GM18907 (cell line): ENCODE measurements around the gene CRYBG2.
"Not testable (repeated sequence)": the region's sequence is repeated elsewhere in the genome, so short reads cannot be mapped to it uniquely, and the experiment has no call there.

ENCODE experiments used
- ATAC-seq: cut with Tn5 transposase; IDR thresholded peaks from one replicate; pipeline ENCODE4 v1.9.1; 2021; ENCODE audit warnings: mild to moderate bottlenecking, moderate library complexity; ENCODE audit not compliant: unreplicated experiment

The CRYBG2 gene, protein sequence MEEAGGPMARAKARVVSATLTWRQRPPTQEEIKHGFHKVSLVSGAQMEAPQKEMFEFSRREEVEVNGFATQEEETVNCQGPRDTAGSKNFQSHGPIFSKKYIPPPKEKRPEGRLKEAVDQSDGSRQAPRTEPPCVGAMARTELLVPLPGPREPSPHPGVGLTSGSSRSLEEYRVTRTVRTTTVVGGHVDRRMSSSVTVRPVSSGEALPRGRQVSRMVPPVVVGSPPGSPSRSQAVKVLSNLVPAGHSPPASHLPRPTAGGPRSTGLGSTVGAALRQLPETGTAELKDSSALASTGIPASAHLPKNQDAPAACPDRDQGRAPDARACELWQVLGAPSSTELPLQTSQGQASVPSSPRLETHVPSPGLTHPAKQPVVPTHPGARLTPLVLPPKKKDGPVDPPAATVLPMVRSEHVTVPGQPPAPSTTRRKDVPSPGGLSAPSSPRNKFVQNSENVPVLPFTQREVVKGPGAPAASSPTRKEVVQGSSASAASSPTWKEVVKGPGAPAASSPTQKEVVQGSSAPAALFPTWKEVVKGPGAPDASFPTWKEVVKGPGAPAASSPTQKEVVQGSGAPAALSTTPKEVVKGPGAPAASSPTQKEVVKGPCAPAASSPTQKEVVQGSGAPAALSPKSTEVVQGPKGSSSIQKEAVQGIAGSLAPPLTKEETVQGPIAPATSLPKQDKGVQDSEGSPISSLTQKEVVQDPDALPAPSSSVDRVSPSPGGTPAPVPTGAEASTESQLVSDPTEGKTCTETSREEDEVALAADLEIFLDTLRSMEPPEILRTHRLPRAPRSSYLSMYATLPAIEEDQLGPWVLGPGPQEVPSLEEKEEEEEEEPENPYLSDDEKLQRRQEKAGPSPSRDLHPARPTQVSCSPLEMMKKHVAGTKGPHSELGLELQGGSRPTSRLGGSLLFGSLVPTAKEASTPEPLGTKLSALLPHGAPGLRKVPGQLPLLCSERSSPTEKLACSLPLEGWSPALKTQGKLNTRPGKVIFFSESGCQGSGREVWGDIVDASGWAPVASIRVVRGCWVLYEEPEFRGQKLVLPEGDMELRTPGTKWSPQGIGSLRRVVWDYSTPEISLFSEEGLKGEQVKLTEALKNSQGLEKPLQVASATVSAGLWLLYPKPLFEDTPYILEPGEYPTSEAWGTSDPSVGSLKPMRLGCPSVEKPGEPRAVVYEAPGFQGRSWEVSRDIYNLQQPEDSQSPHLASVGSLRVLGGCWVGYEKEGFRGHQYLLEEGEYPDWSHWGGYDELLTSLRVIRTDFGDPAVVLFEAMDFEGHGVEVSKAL (N-terminal part only)

DNA sequence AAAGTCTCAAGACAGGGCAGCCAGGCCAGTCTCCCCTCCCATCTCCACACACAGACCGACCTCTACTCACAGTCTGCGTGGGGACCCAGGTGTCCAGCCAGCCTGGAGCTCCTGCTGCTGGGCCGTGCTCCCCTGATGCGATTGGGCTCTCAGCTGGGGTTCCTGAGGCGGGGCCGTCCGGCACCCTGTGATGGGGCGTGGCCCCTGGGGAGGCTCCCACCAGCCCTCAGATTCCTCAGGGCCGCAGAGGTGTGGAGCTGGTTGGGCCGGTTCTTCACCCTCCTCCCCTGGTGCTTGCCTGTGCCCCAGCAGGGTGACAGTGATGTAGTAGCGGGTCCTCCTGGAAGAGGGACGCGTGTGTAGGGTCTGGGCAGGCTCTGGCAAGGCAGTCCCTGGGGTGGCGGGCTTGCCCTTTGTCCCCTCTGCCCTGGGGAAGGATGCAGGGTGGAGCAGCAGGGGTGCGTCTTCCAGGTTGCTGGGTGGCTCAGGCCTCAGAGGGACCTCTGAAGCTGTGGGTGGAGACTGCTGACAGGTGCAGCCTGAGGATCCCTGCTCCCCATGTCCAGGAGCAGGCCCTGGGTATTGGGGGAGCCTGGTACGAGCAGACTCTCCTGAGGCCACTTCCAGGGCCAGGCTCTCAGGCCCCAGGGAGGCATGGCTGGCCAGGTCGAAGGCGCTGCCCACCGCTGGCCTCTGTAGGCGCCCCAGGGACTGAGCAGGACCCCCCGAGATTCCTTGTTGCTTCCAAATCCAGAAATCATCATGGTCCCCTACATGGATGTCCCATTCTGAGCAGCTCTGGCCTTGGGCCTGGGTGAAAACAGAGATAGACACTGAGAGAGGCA, at the start of gene CRYBG2:
Gene CRYBG2 (minus strand): TSS at position 155 of the 845 bp plus-strand sequence. CDS start 7,473 bp downstream, outside the sequence.
- no peak for ATAC-seq

- no peak for ATAC-seq
Measured at GRCh38 chr1:26403656-26404055, 49.7 kb upstream of the CRYBG2 start.

- ATAC-seq = no peak
Measured at GRCh38 chr1:26401891-26402290, 48.0 kb upstream of the CRYBG2 start.

DNA sequence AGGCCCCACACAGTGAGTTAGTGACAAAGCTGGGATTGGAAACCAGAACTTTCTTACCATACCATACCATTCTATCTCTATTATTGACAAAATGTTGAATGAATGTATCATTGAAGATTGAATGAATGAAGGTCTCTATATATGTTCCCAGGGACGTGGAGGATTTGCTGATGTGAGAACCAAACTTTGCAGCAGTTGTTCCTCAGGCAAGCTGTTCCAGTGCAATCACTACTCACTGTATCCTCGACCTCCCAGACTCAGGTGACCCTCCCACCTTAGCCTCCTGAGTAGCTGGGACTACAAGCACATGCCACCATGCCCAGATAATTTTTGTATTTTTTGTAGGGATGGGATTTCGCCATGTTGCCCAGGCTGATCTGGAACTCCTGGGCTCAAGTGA, 45.1 kb upstream of the CRYBG2 start:
- ATAC-seq = no peak

- no peak for ATAC-seq
Measured at GRCh38 chr1:26395754-26396153, 41.8 kb upstream of the CRYBG2 start.

DNA sequence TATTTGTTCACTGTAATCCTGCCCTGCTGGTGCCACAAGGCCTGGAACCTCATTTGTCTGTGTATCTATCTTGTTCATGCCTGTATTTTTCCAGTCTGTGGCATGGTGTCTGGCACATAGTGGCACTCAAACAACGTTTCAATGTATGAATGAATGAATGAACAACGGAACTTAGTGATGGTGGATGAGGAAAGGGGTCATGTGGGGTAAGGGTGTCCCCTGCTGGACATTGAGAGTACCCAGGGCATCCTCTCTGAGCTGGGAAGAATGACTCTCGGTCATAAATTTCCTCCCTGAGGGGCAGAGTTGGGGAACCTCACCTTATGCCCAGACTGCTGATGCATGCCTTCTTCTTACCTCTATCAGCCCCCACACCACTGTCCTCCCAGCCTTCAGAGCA, 37.5 kb upstream of the CRYBG2 start:
- no peak for ATAC-seq

DNA sequence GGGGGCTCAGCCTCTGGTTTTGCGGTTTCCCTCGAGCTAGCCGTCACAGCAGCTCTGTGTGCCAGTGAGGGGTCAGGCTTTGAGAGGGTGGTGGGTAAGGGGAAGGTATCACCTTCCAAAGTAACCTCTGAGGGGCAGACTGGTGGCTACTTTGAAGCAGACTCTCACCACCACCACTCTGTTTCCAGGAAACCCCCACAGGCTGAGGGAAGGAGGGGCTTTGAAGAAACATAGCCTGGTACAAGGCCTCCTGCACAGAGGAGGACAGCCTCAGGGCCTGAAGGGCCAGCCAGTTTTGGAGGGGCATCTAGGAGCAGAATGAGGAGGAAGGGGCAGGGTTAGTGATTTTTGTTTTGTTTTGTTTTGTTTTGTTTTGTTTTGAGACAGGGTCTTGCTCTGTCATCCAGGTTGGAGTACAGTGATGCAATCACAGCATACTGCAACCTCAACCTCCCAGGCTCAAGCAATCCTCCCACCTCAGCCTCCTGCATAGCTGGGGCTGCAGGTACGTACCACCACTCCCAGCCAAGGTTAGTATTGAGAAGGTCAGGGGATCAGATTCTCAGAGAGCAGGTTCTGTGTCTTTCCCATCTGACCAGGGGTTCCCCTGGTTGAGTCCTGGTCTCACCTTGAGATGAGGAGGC, 35.8 kb upstream of the CRYBG2 start:
- ATAC-seq = no peak

- no peak for ATAC-seq
Measured at GRCh38 chr1:26388791-26389445, 35.0 kb upstream of the CRYBG2 start.

- no peak for ATAC-seq
Measured at GRCh38 chr1:26387447-26387846, 33.5 kb upstream of the CRYBG2 start.

DNA sequence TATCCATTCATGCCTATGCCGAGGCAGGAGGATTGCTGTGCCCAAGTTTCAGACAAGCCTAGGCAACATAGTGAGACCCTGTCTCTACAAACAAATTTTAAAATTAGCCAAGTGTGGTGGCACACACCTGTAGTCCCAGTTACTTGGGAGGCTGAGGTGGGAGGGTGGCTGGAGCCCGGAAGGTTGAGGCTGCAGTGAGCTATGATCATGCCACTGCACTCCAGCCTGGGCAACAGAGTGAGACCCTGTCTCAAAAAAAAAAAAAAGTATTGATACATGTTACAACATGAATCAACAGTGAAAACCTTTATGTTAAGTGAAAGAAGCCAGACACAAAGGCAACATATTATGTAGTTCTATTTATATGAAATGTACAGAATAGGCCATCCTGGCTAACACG, 31.1 kb upstream of the CRYBG2 start:
- ATAC-seq = not testable (repeated sequence)

DNA sequence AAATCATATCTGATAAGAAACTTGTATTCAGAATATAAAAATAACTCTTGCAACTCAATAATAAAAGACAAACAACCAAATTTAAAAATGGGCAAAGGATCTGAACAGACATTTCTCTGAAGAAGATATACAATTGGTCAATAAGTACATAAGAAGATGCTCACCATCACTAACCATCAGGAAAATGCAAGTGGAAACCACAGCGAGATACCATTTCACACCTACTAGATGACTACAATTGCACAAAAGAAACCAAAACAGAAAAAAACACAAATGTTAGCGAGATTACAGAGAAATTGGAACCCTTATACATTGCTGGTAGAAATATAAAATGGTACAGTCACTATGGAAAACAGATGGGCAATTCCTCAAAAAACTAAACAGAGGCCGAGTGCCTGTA, 30.1 kb upstream of the CRYBG2 start:
- no peak for ATAC-seq

- ATAC-seq = no peak
Measured at GRCh38 chr1:26378879-26379251, 24.9 kb upstream of the CRYBG2 start.

DNA sequence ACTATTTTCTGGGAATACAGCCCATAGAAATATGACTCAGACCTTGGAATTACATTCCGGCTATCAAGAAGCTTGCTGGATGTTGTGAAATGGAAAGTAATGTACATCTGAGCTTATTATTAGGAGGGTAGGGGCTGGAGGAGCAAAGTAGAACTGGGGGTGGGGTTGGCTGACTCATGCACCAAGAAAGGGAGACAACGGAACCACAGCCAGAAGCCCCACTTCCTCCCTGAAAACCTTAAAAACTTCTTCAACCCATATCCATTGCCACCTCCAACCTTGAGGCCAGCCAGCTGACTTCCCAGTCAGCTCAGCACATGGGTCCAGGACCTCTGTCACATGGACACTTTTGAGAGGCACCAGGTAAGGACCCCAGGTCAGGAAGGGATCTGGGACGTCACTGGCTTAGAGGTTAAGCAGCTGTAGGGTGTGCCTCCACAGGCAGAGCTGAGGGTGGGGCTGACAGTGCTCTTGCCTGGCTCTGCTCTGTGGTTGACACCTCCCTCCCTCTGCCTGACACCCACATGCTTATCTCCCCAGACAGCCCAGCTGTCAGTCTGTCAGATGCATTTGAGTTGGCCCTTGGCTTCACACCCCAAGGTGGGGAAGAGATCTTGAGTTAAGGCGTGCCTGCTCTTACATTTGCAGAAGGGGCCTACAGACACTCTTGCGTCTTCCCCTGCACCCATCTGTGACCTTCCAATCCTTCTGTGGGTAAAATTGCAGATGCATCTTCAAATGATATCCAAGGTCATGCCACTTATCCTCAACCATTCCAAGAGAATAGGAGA, 24.4 kb upstream of the CRYBG2 start:
- ATAC-seq = peak; percentile 71

GRCh38 chr1:26376050-26376449, 22.1 kb upstream of the CRYBG2 start:
- ATAC-seq = no peak

DNA sequence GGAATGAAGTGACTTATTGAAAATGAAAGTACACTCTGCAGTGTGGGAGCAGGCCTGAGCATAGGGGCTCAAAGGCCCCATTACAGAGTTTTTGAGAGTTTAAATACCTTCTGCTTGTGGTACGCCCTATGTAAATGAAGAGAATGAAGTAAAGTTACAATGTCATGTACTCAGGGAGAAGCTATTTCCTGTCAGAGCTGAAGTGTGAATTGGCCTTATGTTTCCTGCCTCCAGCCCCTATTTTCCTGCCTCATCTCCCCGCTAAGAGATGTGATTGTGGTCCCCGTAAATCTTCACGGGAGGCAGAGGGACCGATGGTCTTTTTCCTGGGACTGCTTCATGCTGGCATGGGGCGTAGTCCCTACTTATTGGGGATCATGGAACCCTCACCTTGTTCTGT, 21.2 kb upstream of the CRYBG2 start:
- ATAC-seq = no peak

DNA sequence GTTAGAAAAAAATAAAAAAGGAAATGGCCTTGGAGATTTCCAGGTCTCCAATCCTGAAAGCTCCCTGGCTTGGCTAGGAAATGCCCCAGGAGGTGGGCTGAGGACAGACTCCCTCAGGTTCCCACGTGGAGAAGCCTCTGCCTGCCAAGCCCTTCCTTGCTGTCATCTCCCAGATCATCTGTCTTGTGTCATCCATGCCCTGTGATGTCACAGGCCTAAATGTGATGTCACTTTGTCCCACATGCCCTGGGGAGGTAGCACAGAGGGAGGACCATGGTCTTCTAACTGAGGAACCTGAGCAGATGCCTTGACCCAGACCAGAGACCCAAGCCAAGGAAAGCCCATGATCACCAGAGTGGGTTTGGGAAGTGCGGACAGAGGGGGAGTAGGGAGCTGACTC, 20.4 kb upstream of the CRYBG2 start:
- not testable (repeated sequence) for ATAC-seq

GRCh38 chr1:26373789-26374188, 19.9 kb upstream of the CRYBG2 start:
- no peak for ATAC-seq

- no peak for ATAC-seq
Measured at GRCh38 chr1:26373281-26373680, 19.4 kb upstream of the CRYBG2 start.
